Sigmoid colon (tissue), 7 donors: ENCODE data around the gene VAMP5. TPM values are rescaled to one million over a fixed set of nuclear protein-coding genes. Genes with fewer than 3 reads are reported as not detected.

Source experiments
- DNase-seq: peaks from one replicate; pipeline ENCODE4 v3.0.0-alpha.2; 2019
- H3K27ac ChIP-seq, 4 donors: fragments of 200-600 bp; sonication (generic); one replicate each; pipeline ENCODE4 v1.5.1; 2016 to 2019; ENCODE audit warnings: mild to moderate bottlenecking in 1 of 4
- H3K27me3 ChIP-seq, 3 donors: fragments of 200-600 bp; sonication (generic); one replicate each; pipeline ENCODE4 v1.5.1; 2019; ENCODE audit warnings: mild to moderate bottlenecking in 1 of 3
- H3K36me3 ChIP-seq, 4 donors: fragments of 200-600 bp; sonication (generic); one replicate each; pipeline ENCODE4 v1.5.1; 2016 to 2019
- H3K4me1 ChIP-seq, 4 donors: fragments of 200-600 bp; sonication (generic); one replicate each; pipeline ENCODE4 v1.5.1; 2017 to 2019
- H3K4me3 ChIP-seq, 4 donors: fragments of 200-600 bp; sonication (generic); one replicate each; pipeline ENCODE4 v1.5.1; 2017 to 2019; ENCODE audit warnings: mild to moderate bottlenecking in 2 of 4, moderate library complexity in 1 of 4
- H3K9me3 ChIP-seq, 4 donors: fragments of 200-600 bp in 3 of 4; sonication (generic) in 3 of 4; one replicate each; pipeline versions ENCODE4 v1.5.1 to v1.6.1; 2013 to 2019
- EP300 ChIP-seq, 4 donors: sonication (generic); formaldehyde crosslinking; IDR thresholded peaks; one replicate each; pipeline ENCODE4 v1.6.1; 2017; ENCODE audit warnings: antibody characterized with exemption in 4 of 4
- POLR2A ChIP-seq, 2 donors: fragments of 450-650 bp; IDR thresholded peaks; one replicate each; pipeline ENCODE4 v1.6.1; 2016; ENCODE audit warnings: antibody characterized with exemption in 2 of 2, mild to moderate bottlenecking in 2 of 2, moderate library complexity in 2 of 2
- POLR2AphosphoS5 ChIP-seq, 4 donors: sonication (generic); formaldehyde crosslinking; IDR thresholded peaks; one replicate each; pipeline ENCODE4 v1.6.1; 2017; ENCODE audit warnings: antibody characterized with exemption in 4 of 4
- WGBS, 2 donors: extraction: QIAGEN DNeasy Blood & Tissue Kit; methylation state at CpG; one replicate each; pipeline ENCODE4 v1.1.7; 2013; 5-methylcytosine and 5-hydroxymethylcytosine counted together
- intact Hi-C: fragments of 100-400 bp; cut with DNase I; formaldehyde crosslinking; loops from one replicate; pipeline ENCODE4 v1.15.1; 2023
- polyA plus RNA-seq, 3 donors: library from polyadenylated mRNA; stranded (reverse); fragments of 200-250 nt; gene quantifications; one replicate each; pipeline ENCODE4 v1.2.3, GENCODE V29; 2013
- total RNA-seq, 4 donors: library from RNA; depleted of rRNA; stranded (reverse); fragments of >200 nt; gene quantifications; one replicate each; pipeline ENCODE4 v1.1.0, GENCODE V29; 2016
- TF ChIP-seq, protein P1 (sequence below), 4 experiments: fragments of 450-650 bp in 3 of 4; fragments of 200-600 bp in 1 of 4; IDR thresholded peaks; one replicate each; pipeline ENCODE4 v1.5.1; 2016 to 2019; ENCODE audit warnings: antibody characterized with exemption in 4 of 4, mild to moderate bottlenecking in 3 of 4, moderate library complexity in 2 of 4
- donor health status: healthy with polysubstance abuse.
- donor health status: Bipolar disorder and iron deficiency.
- donor health status: healthy.

The VAMP5 gene
- total and polyA plus RNA-seq, 7 donors = 51.2 to 97.5 (median 68.0) TPM

DNA sequence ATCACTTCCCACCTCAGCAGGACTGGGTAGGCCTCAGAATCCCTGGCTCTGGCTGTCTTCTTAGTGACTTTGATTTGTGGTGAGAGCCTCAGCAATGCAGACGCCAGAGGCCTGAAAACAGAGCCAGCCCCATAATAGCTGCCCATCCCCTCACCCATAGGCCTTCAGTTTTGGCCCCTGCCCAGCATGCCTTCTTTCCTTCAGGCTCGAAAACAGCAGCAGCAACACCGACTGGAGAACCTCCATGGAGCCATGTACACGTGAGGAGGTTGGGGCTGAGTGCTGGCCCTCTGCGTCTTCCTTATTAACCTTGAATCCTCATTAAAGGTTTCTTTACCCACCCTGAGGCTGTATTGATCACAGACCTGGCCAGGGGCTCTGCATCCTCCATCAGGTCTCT is 13.0 kb downstream of the VAMP5 start:
- Histone ChIP-seq H3K4me1 (peaks cover 0 to 47% (median 35%) of the 10 kb centered on the region in 4 donors), H3K27ac (peak overlapping the region in 1 of 4 donors; percentile 91)

GRCh38 chr2:85598594-85599340 is 14.5 kb downstream of the VAMP5 start:
- intact Hi-C loops = no loop called here
- no peak overlapping the region for H3K4me3 ChIP-seq
- no peak for DNase-seq
- TF ChIP-seq EP300 (IDR thresholded peaks at IDR 0.05) (no peak), POLR2AphosphoS5 (IDR thresholded peaks at IDR 0.05) (no peak), POLR2A (IDR thresholded peaks at IDR 0.05) (no peak)
- TF ChIP-seq, protein P1, sequence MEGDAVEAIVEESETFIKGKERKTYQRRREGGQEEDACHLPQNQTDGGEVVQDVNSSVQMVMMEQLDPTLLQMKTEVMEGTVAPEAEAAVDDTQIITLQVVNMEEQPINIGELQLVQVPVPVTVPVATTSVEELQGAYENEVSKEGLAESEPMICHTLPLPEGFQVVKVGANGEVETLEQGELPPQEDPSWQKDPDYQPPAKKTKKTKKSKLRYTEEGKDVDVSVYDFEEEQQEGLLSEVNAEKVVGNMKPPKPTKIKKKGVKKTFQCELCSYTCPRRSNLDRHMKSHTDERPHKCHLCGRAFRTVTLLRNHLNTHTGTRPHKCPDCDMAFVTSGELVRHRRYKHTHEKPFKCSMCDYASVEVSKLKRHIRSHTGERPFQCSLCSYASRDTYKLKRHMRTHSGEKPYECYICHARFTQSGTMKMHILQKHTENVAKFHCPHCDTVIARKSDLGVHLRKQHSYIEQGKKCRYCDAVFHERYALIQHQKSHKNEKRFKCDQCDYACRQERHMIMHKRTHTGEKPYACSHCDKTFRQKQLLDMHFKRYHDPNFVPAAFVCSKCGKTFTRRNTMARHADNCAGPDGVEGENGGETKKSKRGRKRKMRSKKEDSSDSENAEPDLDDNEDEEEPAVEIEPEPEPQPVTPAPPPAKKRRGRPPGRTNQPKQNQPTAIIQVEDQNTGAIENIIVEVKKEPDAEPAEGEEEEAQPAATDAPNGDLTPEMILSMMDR (IDR thresholded peaks at IDR 0.05) = no peak
- H3K9me3 ChIP-seq = no peaks in the 10 kb centered on the region
- no peak overlapping the region for H3K27ac ChIP-seq
- H3K4me1 ChIP-seq = peaks cover 0 to 50% (median 41%) of the 10 kb centered on the region in 4 donors
- peaks cover 5 to 41% (median 14%) of the 10 kb centered on the region in 4 donors for H3K36me3 ChIP-seq
- H3K27me3 ChIP-seq = no peaks in the 10 kb centered on the region
- 76 to 82% methylated on average over 14 of the region's 14 CpGs for WGBS, 2 donors

More for the DNA sequence above, 13.0 kb downstream of the VAMP5 start:
- Histone ChIP-seq H3K4me3 (no peak overlapping the region), H3K9me3 (no peaks in the 10 kb centered on the region), H3K27me3 (no peaks in the 10 kb centered on the region), H3K36me3 (peaks cover 5 to 46% (median 14%) of the 10 kb centered on the region in 4 donors)
- intact Hi-C loops = no loop called here
- TF ChIP-seq POLR2A (IDR thresholded peaks at IDR 0.05) = no peak
- no peak for TF ChIP-seq EP300 (IDR thresholded peaks at IDR 0.05)
- TF ChIP-seq, protein P1 (IDR thresholded peaks at IDR 0.05) = no peak
- no peak for TF ChIP-seq POLR2AphosphoS5 (IDR thresholded peaks at IDR 0.05)
- 89 to 93% methylated on average over 5 of the region's 5 CpGs for WGBS, 2 donors
- no peak for DNase-seq

DNA sequence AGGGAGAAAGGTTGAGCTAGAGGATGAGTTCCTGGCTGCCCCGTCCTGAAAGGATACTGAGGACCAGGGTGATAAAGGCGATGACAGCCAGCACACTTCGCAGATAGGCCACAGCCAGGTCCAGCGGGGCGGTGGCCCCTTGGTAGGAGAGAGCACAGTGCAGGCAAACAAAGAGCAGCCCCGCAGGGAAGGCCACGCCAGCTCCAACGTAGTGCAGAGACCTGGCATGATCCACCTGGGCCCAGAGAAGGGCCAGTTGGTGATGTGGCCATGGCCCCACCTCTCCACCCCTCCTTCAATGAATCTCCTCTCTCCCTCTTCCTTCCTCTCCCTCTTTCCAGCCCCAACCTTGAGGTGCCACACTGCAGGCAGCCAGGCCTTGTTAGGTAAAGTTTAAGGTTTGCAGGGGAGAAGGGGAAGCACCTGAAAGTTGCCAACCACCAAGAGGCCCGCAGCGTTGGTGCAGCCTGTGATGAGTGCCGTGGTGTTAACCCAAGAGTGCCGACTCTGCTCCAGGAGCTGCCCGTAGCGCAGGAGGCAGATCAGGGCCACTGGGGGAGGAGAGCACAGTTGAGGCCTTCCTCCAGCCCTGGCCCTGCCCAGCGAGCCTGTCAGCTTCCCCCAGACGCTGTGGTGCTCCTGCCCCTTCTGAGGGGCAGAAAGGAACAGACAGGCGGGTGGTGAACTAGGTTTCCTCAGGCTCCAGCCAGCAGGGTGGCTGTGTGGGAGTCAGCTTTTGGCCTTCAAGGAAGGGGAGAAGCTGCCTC is 15.4 kb downstream of the VAMP5 start:
- H3K36me3 ChIP-seq = peaks cover 5 to 41% (median 14%) of the 10 kb centered on the region in 4 donors
- H3K27ac ChIP-seq = no peak overlapping the region
- no peak overlapping the region for H3K4me3 ChIP-seq
- intact Hi-C loops = loop anchor here (5.0 kb wide), 1 partner anchor 37 kb away; the partner anchor contains the start of gene GGCX
- H3K4me1 ChIP-seq = peaks cover 0 to 53% (median 44%) of the 10 kb centered on the region in 4 donors
- WGBS, 2 donors = 74 to 78% methylated on average over 17 of the region's 17 CpGs
- no peaks in the 10 kb centered on the region for H3K27me3 ChIP-seq
- DNase-seq = no peak
- no peaks in the 10 kb centered on the region for H3K9me3 ChIP-seq
- TF ChIP-seq EP300 (IDR thresholded peaks at IDR 0.05) (no peak), POLR2A (IDR thresholded peaks at IDR 0.05) (no peak), POLR2AphosphoS5 (IDR thresholded peaks at IDR 0.05) (no peak)

- intact Hi-C loops = loop anchor here (5.0 kb wide), 1 partner anchor 38 kb away; the partner anchor contains the start of gene GGCX
- Histone ChIP-seq H3K27ac (no peak overlapping the region), H3K27me3 (no peaks in the 10 kb centered on the region), H3K4me1 (peaks cover 0 to 53% (median 43%) of the 10 kb centered on the region in 4 donors), H3K4me3 (no peak overlapping the region), H3K9me3 (no peaks in the 10 kb centered on the region), H3K36me3 (peaks cover 5 to 41% (median 14%) of the 10 kb centered on the region in 4 donors)
- no peak for TF ChIP-seq POLR2AphosphoS5 (IDR thresholded peaks at IDR 0.05)
- TF ChIP-seq, protein P1 (IDR thresholded peaks at IDR 0.05) = no peak
- WGBS, 2 donors = 81 to 82% methylated on average over 3 of the region's 3 CpGs
- no peak for DNase-seq
Observed at GRCh38 chr2:85600235-85600575, 16.0 kb downstream of the VAMP5 start.
